SK-N-DZ (cell line): ENCODE measurements around the gene KLF15.

ENCODE experiments used
- DNase-seq: peaks from one replicate; pipeline ENCODE4 v3.0.0-alpha.2; 2015; ENCODE audit warnings: low spot score

The KLF15 gene

GRCh38 chr3:126320517-126321293 lies 36.5 kb downstream of the KLF15 start:
- no peak for DNase-seq

DNA sequence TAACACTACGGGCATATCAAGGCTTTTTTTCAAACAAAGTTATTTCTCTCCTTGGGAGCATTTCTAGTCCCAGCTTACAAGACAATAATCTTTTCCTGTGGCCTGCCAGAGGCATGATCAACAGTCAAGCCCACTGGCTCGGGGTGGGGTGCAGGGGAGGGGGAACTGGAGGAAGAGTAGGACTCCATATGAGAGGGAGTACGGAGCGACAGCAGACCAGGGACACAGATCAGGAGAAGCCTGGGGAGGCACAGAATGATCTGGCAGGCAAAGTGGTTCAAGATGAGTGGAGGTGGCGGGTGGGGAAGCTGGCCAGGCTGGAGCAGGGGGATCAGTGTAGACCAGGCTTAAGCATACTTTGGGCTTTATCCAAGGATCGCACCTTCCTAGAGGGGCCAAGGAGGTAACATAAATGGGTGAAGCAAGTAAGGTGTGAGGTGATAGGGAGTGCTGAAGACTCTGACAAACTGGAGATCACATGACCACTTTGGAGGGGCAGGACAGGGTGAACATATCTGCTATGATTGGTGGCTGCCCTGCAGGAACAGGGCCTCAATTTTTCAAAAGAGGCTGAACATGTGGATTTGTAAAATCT lies 37.4 kb downstream of the KLF15 start:
- DNase-seq: no peak

DNA sequence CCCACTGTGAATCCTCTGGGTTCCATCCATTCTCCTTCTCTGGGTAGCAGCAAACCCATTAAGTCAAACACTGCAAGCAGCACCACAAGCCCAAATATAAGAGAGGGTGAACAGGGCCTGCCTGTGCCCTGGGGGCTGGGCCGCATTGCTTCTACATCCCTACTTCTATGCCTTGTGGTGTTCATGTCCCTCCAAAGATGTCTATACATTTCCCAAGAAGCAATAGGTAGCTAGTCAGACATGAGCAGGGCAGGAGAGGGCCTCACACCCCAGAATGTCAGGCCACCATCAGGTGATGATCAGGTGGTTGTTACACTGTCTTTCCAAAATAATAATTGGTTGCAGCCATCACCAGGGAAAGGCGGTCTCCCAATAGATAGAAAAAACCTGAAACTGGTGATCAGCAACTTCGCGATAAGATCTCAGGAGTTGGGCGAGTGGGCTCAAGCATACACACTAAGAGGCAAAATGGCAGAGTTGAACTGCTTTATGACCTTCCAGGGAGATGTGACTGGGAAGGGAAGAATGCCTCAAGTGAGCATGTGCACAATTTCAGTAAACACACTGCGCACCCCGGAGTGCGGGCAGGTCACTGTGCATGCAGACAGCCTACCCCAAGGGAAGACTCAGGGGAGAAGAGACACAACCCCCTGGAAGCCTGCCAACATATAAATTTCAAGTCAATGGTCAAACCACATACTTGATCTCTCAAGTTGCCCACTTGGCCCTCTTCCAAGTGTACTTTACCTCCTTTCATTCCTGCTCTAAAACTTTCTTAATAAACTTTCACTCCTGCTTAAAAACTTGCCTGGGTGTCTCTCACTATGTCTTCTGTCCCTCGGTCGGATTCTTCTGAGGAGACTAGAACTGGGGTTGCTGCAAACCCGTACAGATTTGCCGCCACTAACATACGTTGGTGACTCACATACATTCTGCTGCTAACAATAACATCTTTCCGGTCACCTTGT lies 39.9 kb downstream of the KLF15 start:
- no peak for DNase-seq

- DNase-seq: no peak
Measured at GRCh38 chr3:126316501-126316939, 40.7 kb downstream of the KLF15 start.

- DNase-seq: no peak
Measured at GRCh38 chr3:126316031-126316461, 41.2 kb downstream of the KLF15 start.

- DNase-seq: no peak
Measured at GRCh38 chr3:126314790-126315658, 42.2 kb downstream of the KLF15 start.

GRCh38 chr3:126314305-126314789 lies 42.9 kb downstream of the KLF15 start:
- no peak for DNase-seq

DNA sequence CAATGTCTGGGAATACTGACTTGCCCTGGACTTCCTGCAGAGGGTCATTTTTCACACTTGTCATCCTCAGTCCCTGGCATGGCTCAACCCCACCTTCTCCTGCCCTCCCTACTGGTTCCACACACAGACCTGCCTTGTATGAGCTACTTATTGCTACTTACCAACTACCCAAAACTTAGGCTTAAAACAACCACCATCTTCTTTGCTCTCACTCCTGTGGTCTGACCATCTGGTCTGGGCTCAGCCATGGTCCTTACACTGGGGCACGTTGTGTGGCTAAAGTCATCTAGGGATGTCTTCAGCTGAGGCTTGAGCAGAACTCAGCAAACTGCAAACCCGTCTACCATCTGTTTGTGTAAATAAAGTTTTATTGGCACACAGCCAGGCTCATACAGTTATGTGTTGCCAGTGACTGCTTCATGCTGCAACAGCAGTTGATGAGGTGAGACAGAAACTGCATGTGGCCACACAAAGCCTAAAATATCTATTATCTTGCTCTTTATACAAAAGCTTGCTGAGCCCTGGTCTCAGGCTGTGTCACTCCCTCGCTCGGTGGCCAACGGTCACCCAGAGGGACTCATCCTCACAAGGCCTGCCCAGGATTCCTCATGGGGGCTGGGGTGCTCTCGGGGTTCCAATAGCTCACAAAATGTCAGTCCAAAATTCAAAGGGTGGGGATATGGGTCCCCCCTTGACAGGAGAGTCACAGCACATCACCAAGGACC lies 43.5 kb downstream of the KLF15 start:
- DNase-seq: no peak

DNA sequence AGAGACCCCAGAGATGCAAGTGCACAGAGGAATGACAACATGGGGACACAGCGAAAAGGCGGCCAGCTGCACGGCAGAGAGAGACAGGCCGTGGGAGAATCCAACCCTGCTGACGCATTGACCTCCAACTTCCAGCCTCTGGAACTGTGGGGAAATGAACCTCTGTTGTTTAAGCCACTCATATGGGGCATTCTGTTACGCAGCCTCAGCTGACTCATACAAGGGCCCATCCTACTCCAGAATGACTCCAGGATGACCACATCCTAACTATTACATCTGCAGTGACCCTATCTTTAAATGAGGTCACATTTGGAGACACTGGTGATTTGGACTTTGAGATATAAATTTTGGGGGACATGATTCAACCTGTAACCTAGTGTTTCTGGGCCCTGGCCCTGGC lies 44.0 kb downstream of the KLF15 start:
- DNase-seq: no peak

- no peak for DNase-seq
Measured at GRCh38 chr3:126312341-126312740, 44.9 kb downstream of the KLF15 start.

DNA sequence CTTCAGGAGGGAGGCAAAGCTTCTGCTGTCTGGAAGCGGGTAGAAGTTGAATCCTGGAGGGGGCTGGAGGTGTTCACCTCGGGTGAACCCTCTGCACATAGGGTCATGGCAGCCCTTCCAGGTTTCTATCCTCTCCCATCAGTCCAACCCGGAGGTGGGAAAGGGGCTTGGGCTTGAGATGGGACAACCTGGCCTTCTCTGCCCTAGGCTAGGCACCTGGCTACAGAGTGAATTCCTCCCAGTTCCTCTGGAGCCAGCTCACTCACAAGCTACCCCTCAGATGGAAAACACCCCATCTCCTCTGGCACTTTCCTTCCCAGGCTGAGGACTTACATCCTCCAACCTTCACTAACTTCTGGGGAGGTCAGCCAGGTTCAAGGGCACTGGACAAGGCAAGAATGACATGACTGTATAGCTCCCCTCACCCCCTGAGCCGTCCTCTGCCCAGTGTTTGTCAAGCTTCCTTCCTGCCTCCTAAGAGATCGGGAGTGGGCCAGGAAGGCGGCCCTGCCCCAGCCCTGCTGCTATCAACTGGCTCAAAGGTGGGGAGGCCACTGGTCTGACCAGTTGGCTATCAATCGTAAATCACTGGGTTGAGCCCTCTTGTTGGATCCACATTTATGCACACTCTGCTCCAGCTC lies 45.8 kb downstream of the KLF15 start:
- no peak for DNase-seq

DNA sequence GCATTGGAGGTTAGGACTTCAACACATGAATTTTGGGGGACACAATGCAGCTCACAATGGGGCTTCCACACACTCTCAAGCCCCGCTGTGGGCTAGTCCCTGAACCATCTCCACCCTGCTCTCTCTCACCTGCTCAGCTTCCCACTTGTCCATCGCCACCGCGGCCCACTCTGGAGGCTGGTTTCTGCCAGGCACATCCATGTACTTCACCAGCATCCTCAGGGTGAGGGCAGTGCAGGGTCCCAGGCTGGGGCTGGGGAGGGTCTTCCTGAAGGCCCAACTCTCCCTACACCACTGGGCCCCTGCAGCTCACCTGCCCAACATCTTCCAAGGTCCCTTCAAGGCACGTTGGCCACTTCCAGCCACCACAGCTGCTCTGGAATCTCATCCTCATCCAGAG lies 46.4 kb downstream of the KLF15 start:
- DNase-seq: no peak

- DNase-seq: no peak
Measured at GRCh38 chr3:126309861-126310655, 47.1 kb downstream of the KLF15 start.

DNA sequence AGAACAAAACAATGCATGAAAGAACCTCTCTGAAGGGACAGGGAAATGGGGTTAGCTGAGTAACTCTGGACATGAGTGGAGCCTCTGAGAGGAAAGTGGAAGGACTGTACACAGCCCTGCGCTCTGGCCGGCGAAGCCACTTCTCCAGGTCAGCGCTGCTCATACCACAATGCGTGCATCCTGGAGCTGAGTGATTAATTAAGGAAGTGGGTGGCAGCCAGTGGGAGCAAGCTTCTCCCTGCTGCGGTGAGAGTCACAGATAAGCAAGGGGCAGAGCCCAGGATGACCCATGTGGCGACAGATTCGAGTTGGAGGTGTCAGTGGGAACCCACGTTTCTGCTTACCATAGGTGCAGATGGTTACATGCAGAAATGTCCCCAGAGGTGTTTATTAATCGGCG lies 48.0 kb downstream of the KLF15 start:
- DNase-seq: no peak

GRCh38 chr3:126308394-126309125 lies 48.6 kb downstream of the KLF15 start:
- DNase-seq: no peak

- DNase-seq: no peak
Measured at GRCh38 chr3:126307591-126308393, 49.4 kb downstream of the KLF15 start.

- DNase-seq: no peak
Measured at GRCh38 chr3:126306888-126307482, 50.2 kb downstream of the KLF15 start.
